SU-DHL-6 (cell line): ENCODE data around the gene MIOS.

Source experiments
- EZH2phosphoT487 ChIP-seq: fragments of 200-600 bp; sonication (generic), shearing (Covaris generic); conservative IDR thresholded peaks from 2 replicates; pipeline ENCODE4 v1.6.1; 2018; ENCODE audit warnings: mild to moderate bottlenecking, antibody characterized with exemption, low read length, moderate library complexity, mixed read lengths
- TF ChIP-seq, protein P1 (sequence below): fragments of 200-600 bp; sonication (generic); IDR thresholded peaks from one replicate; pipeline ENCODE4 v1.5.1; 2017; ENCODE audit warnings: antibody characterized with exemption, mild to moderate bottlenecking, low read length, moderate library complexity; ENCODE audit not compliant: insufficient read depth, poor library complexity, severe bottlenecking

DNA sequence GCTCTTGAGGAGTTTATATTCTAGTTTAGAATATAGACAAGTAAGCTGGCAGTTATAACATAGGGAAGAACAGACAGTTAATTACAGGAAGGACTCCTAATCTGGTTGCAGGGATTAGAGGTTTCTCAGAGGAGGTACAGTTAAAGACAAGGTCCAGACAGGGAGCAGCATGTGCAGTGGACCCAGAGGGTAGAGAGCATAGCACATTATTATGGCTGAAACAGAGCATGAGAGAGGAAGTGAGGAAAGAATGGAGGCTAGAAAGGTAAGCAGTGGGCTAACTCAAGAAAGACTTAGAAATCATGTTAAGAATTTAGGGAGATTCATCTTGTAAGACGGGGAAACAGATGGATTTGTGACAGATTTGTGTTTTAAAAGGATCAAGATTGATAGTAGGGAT is 9.7 kb downstream of the MIOS start:
- TF ChIP-seq, protein P1, sequence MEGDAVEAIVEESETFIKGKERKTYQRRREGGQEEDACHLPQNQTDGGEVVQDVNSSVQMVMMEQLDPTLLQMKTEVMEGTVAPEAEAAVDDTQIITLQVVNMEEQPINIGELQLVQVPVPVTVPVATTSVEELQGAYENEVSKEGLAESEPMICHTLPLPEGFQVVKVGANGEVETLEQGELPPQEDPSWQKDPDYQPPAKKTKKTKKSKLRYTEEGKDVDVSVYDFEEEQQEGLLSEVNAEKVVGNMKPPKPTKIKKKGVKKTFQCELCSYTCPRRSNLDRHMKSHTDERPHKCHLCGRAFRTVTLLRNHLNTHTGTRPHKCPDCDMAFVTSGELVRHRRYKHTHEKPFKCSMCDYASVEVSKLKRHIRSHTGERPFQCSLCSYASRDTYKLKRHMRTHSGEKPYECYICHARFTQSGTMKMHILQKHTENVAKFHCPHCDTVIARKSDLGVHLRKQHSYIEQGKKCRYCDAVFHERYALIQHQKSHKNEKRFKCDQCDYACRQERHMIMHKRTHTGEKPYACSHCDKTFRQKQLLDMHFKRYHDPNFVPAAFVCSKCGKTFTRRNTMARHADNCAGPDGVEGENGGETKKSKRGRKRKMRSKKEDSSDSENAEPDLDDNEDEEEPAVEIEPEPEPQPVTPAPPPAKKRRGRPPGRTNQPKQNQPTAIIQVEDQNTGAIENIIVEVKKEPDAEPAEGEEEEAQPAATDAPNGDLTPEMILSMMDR: no peak
- no peak for TF ChIP-seq EZH2phosphoT487
